ENCODE data around the gene SOCS6.
"Not testable (repeated sequence)": the region's sequence is repeated elsewhere in the genome, so short reads cannot be mapped to it uniquely, and the experiment has no call there.

The SOCS6 gene

GRCh38 chr18:70366174-70366573 lies 77.3 kb downstream of the SOCS6 start:
- Histone ChIP-seq H3K9me3 (ENCODE audit: control extremely low read depth in 1 of 5, control insufficient read depth in 4 of 5, insufficient read depth in 2 of 5, low read depth in 1 of 5, low read length in 4 of 5) (no peaks in the 10 kb centered on the region), H3K4me1 (ENCODE audit: control extremely low read depth in 1 of 4, control insufficient read depth in 4 of 4, insufficient read depth in 4 of 4, low read length in 3 of 4) (no peaks in the 10 kb centered on the region), H3K36me3 (ENCODE audit: control insufficient read depth in 4 of 4, insufficient read depth in 4 of 4, low read length in 3 of 4) (no peaks in the 10 kb centered on the region), H3K27me3 (replicated peaks in 2 of 5; ENCODE audit: control insufficient read depth in 4 of 5, insufficient read depth in 5 of 5, low read length in 4 of 5) (no peaks in the 10 kb centered on the region), H3K4me3 (ENCODE audit: control insufficient read depth in 1 of 7, extremely low read depth in 1 of 7, insufficient read depth in 4 of 7, low read depth in 2 of 7, low read length in 6 of 7) (no peak overlapping the region), H3K27ac (ENCODE audit: insufficient read depth in 1 of 2, low read depth in 1 of 2, low read length in 2 of 2, poor library complexity in 1 of 2, severe bottlenecking in 2 of 2) (no peak overlapping the region)
- WGBS (ENCODE audit: insufficient coverage) = 56% methylated on average over 2 of the region's 2 CpGs
- DNase-seq = no peak
- CTCF ChIA-PET = interaction anchor here (1.0 kb wide), 1 partner anchor 9 kb away, joined by 3 read pairs; no protein-coding TSS in a partner anchor
- POLR2A ChIA-PET = no interaction called here

- ChIA-PET POLR2A (no interaction called here), CTCF (interaction anchor here (1.0 kb wide), 1 partner anchor 9 kb away, joined by 3 read pairs; no protein-coding TSS in a partner anchor)
- Histone ChIP-seq H3K9me3 (ENCODE audit: control extremely low read depth in 1 of 5, control insufficient read depth in 4 of 5, insufficient read depth in 2 of 5, low read depth in 1 of 5, low read length in 4 of 5) (no peaks in the 10 kb centered on the region), H3K36me3 (ENCODE audit: control insufficient read depth in 4 of 4, insufficient read depth in 4 of 4, low read length in 3 of 4) (no peaks in the 10 kb centered on the region), H3K4me3 (ENCODE audit: control insufficient read depth in 1 of 7, extremely low read depth in 1 of 7, insufficient read depth in 4 of 7, low read depth in 2 of 7, low read length in 6 of 7) (no peak overlapping the region), H3K27ac (ENCODE audit: insufficient read depth in 1 of 2, low read depth in 1 of 2, low read length in 2 of 2, poor library complexity in 1 of 2, severe bottlenecking in 2 of 2) (no peak overlapping the region), H3K27me3 (replicated peaks in 2 of 5; ENCODE audit: control insufficient read depth in 4 of 5, insufficient read depth in 5 of 5, low read length in 4 of 5) (no peaks in the 10 kb centered on the region), H3K4me1 (ENCODE audit: control extremely low read depth in 1 of 4, control insufficient read depth in 4 of 4, insufficient read depth in 4 of 4, low read length in 3 of 4) (no peaks in the 10 kb centered on the region)
- WGBS (ENCODE audit: insufficient coverage) = 98% methylated on average over 4 of the region's 7 CpGs
- no peak for DNase-seq
Observed at GRCh38 chr18:70366670-70367069, 77.8 kb downstream of the SOCS6 start.

GRCh38 chr18:70367344-70367743 lies 78.5 kb downstream of the SOCS6 start:
- H3K4me1 ChIP-seq (ENCODE audit: control extremely low read depth in 1 of 4, control insufficient read depth in 4 of 4, insufficient read depth in 4 of 4, low read length in 3 of 4); H3K27ac ChIP-seq (ENCODE audit: insufficient read depth in 1 of 2, low read depth in 1 of 2, low read length in 2 of 2, poor library complexity in 1 of 2, severe bottlenecking in 2 of 2); H3K36me3 ChIP-seq (ENCODE audit: control insufficient read depth in 4 of 4, insufficient read depth in 4 of 4, low read length in 3 of 4); POLR2A ChIA-PET; H3K27me3 ChIP-seq (replicated peaks in 2 of 5; ENCODE audit: control insufficient read depth in 4 of 5, insufficient read depth in 5 of 5, low read length in 4 of 5); H3K9me3 ChIP-seq (ENCODE audit: control extremely low read depth in 1 of 5, control insufficient read depth in 4 of 5, insufficient read depth in 2 of 5, low read depth in 1 of 5, low read length in 4 of 5); CTCF ChIA-PET; DNase-seq; H3K4me3 ChIP-seq (ENCODE audit: control insufficient read depth in 1 of 7, extremely low read depth in 1 of 7, insufficient read depth in 4 of 7, low read depth in 2 of 7, low read length in 6 of 7): not testable (repeated sequence)
- WGBS (ENCODE audit: insufficient coverage) = 96% methylated on average over 2 of the region's 3 CpGs

- ChIA-PET POLR2A (no interaction called here), CTCF (no interaction called here)
- no peaks in the 10 kb centered on the region for H3K27me3 ChIP-seq (replicated peaks in 2 of 5; ENCODE audit: control insufficient read depth in 4 of 5, insufficient read depth in 5 of 5, low read length in 4 of 5)
- no peaks in the 10 kb centered on the region for H3K36me3 ChIP-seq (ENCODE audit: control insufficient read depth in 4 of 4, insufficient read depth in 4 of 4, low read length in 3 of 4)
- H3K27ac ChIP-seq (ENCODE audit: insufficient read depth in 1 of 2, low read depth in 1 of 2, low read length in 2 of 2, poor library complexity in 1 of 2, severe bottlenecking in 2 of 2) = no peak overlapping the region
- no peaks in the 10 kb centered on the region for H3K9me3 ChIP-seq (ENCODE audit: control extremely low read depth in 1 of 5, control insufficient read depth in 4 of 5, insufficient read depth in 2 of 5, low read depth in 1 of 5, low read length in 4 of 5)
- WGBS (ENCODE audit: insufficient coverage) = 80% methylated on average over 1 of the region's 1 CpG
- H3K4me3 ChIP-seq (ENCODE audit: control insufficient read depth in 1 of 7, extremely low read depth in 1 of 7, insufficient read depth in 4 of 7, low read depth in 2 of 7, low read length in 6 of 7) = no peak overlapping the region
- DNase-seq = no peak
- H3K4me1 ChIP-seq (ENCODE audit: control extremely low read depth in 1 of 4, control insufficient read depth in 4 of 4, insufficient read depth in 4 of 4, low read length in 3 of 4) = no peaks in the 10 kb centered on the region
Observed at GRCh38 chr18:70368903-70369302, 80.1 kb downstream of the SOCS6 start.

GRCh38 chr18:70370762-70371733 lies 82.2 kb downstream of the SOCS6 start:
- ChIA-PET CTCF (interaction anchor here (0.6 kb wide), 2 partner anchors 11 to 286 kb away, joined by 3 read pairs; no protein-coding TSS in a partner anchor), POLR2A (no interaction called here)
- H3K4me1 ChIP-seq (ENCODE audit: control extremely low read depth in 1 of 4, control insufficient read depth in 4 of 4, insufficient read depth in 4 of 4, low read length in 3 of 4) = no peaks in the 10 kb centered on the region
- H3K27ac ChIP-seq (ENCODE audit: insufficient read depth in 1 of 2, low read depth in 1 of 2, low read length in 2 of 2, poor library complexity in 1 of 2, severe bottlenecking in 2 of 2) = no peak overlapping the region
- H3K36me3 ChIP-seq (ENCODE audit: control insufficient read depth in 4 of 4, insufficient read depth in 4 of 4, low read length in 3 of 4) = no peaks in the 10 kb centered on the region
- no peaks in the 10 kb centered on the region for H3K27me3 ChIP-seq (replicated peaks in 2 of 5; ENCODE audit: control insufficient read depth in 4 of 5, insufficient read depth in 5 of 5, low read length in 4 of 5)
- no peak for DNase-seq
- WGBS (ENCODE audit: insufficient coverage) = 100% methylated on average over 2 of the region's 9 CpGs
- no peak overlapping the region for H3K4me3 ChIP-seq (ENCODE audit: control insufficient read depth in 1 of 7, extremely low read depth in 1 of 7, insufficient read depth in 4 of 7, low read depth in 2 of 7, low read length in 6 of 7)
- H3K9me3 ChIP-seq (ENCODE audit: control extremely low read depth in 1 of 5, control insufficient read depth in 4 of 5, insufficient read depth in 2 of 5, low read depth in 1 of 5, low read length in 4 of 5) = no peaks in the 10 kb centered on the region

GRCh38 chr18:70371908-70372307 lies 83.1 kb downstream of the SOCS6 start:
- DNase-seq = no peak
- Histone ChIP-seq H3K4me3 (ENCODE audit: control insufficient read depth in 1 of 7, extremely low read depth in 1 of 7, insufficient read depth in 4 of 7, low read depth in 2 of 7, low read length in 6 of 7) (no peak overlapping the region), H3K36me3 (ENCODE audit: control insufficient read depth in 4 of 4, insufficient read depth in 4 of 4, low read length in 3 of 4) (no peaks in the 10 kb centered on the region), H3K27ac (ENCODE audit: insufficient read depth in 1 of 2, low read depth in 1 of 2, low read length in 2 of 2, poor library complexity in 1 of 2, severe bottlenecking in 2 of 2) (no peak overlapping the region), H3K9me3 (ENCODE audit: control extremely low read depth in 1 of 5, control insufficient read depth in 4 of 5, insufficient read depth in 2 of 5, low read depth in 1 of 5, low read length in 4 of 5) (no peaks in the 10 kb centered on the region), H3K27me3 (replicated peaks in 2 of 5; ENCODE audit: control insufficient read depth in 4 of 5, insufficient read depth in 5 of 5, low read length in 4 of 5) (no peaks in the 10 kb centered on the region), H3K4me1 (ENCODE audit: control extremely low read depth in 1 of 4, control insufficient read depth in 4 of 4, insufficient read depth in 4 of 4, low read length in 3 of 4) (no peaks in the 10 kb centered on the region)
- POLR2A ChIA-PET = no interaction called here
- CTCF ChIA-PET = interaction anchor here (0.6 to 1.3 kb wide), 2 partner anchors 11 to 17 kb away, joined by 3 read pairs; no protein-coding TSS in a partner anchor
- 86% methylated on average over 2 of the region's 2 CpGs for WGBS (ENCODE audit: insufficient coverage)

GRCh38 chr18:70372450-70373041 lies 83.7 kb downstream of the SOCS6 start:
- Histone ChIP-seq H3K27me3 (replicated peaks in 2 of 5; ENCODE audit: control insufficient read depth in 4 of 5, insufficient read depth in 5 of 5, low read length in 4 of 5) (no peaks in the 10 kb centered on the region), H3K4me3 (ENCODE audit: control insufficient read depth in 1 of 7, extremely low read depth in 1 of 7, insufficient read depth in 4 of 7, low read depth in 2 of 7, low read length in 6 of 7) (no peak overlapping the region), H3K36me3 (ENCODE audit: control insufficient read depth in 4 of 4, insufficient read depth in 4 of 4, low read length in 3 of 4) (no peaks in the 10 kb centered on the region), H3K4me1 (ENCODE audit: control extremely low read depth in 1 of 4, control insufficient read depth in 4 of 4, insufficient read depth in 4 of 4, low read length in 3 of 4) (no peaks in the 10 kb centered on the region), H3K9me3 (ENCODE audit: control extremely low read depth in 1 of 5, control insufficient read depth in 4 of 5, insufficient read depth in 2 of 5, low read depth in 1 of 5, low read length in 4 of 5) (no peaks in the 10 kb centered on the region), H3K27ac (ENCODE audit: insufficient read depth in 1 of 2, low read depth in 1 of 2, low read length in 2 of 2, poor library complexity in 1 of 2, severe bottlenecking in 2 of 2) (no peak overlapping the region)
- 100% methylated on average over 2 of the region's 2 CpGs for WGBS (ENCODE audit: insufficient coverage)
- ChIA-PET POLR2A (no interaction called here), CTCF (interaction anchor here (1.3 kb wide), 1 partner anchor 16 kb away, joined by 3 read pairs; no protein-coding TSS in a partner anchor)
- no peak for DNase-seq
